ENCODE data around the gene KRT71.

GRCh38 chr12:52564582-52564981 is 11.6 kb upstream of the KRT71 start:
- TF ChIP-seq CTCF (IDR thresholded peaks at IDR 0.05) (no peak), POLR2A (IDR thresholded peaks at IDR 0.05) (no peak)
